ENCODE results near the gene ICAM1.
"Not testable (repeated sequence)": the region's sequence is repeated elsewhere in the genome, so short reads cannot be mapped to it uniquely, and the experiment has no call there.

ICAM1 gene

DNA sequence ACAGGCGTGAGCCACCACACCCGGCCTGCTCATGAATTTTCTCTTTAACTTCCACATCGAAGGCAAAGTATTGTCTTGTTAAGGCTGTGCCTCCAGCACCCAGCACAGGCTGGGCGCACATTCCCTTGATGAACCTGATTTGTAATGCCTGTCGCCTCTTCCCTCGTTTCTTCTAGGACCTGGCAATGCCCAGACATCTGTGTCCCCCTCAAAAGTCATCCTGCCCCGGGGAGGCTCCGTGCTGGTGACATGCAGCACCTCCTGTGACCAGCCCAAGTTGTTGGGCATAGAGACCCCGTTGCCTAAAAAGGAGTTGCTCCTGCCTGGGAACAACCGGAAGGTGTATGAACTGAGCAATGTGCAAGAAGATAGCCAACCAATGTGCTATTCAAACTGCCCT, 3.7 kb downstream of the ICAM1 start:
- peaks cover 6% of the 10 kb centered on the region for H3K36me3 ChIP-seq (ENCODE audit: control insufficient read depth, insufficient read depth, low read length)
- no peaks in the 10 kb centered on the region for H3K27me3 ChIP-seq (replicated peaks; ENCODE audit: control insufficient read depth, insufficient read depth, low read length, poor library complexity, severe bottlenecking)
- H3K4me1 ChIP-seq (ENCODE audit: control insufficient read depth, insufficient read depth, low read length, poor library complexity, severe bottlenecking) = peaks cover 18% of the 10 kb centered on the region
- DNase-seq = no peak
- no peak overlapping the region for H3K4me3 ChIP-seq (ENCODE audit: insufficient read depth, low read depth, low read length, poor library complexity, severe bottlenecking)
- H3K9me3 ChIP-seq (ENCODE audit: control insufficient read depth, low read length) = no peaks in the 10 kb centered on the region
- no peak overlapping the region for H3K27ac ChIP-seq (ENCODE audit: insufficient read depth, low read length, poor library complexity, severe bottlenecking)

DNA sequence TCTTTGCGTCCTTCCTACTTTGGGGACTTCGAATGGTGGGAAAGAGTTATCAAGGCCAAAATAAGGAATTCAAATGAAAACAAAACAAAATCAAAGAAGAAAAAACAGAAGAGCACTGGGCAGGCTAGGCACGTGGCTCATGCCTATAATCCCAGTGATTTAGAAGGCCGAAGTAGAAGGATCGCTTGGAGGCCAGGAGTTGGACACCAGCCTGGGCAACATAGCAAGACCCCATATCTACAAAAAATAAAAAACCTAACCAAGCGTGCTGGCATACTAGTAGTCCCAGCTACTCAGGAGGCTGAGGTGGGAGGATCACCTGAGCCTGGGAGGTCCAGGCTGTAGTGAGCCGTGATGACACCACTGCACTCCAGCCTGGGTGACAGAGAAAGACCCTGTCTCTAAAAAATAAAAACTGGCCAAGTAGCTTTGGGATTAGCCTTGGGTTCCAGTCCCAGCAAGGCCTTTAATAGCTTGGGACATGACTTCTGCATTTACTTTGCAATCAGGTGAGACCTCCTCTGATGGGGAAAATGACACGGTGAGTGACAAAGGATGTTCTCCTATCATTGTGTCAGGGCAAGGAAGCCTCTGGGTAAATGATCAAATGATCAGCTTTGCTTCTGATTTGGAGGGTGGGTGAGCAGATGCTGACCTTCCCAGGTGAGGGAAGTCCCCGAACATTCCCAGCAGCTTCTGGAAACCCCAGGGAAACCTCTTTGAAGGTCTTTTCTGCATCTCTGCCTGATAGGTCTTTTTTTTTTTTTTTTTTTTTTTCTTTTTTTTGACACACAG, 7.1 kb downstream of the ICAM1 start:
- DNase-seq = no peak
- no peaks in the 10 kb centered on the region for H3K9me3 ChIP-seq (ENCODE audit: control insufficient read depth, low read length)
- no peaks in the 10 kb centered on the region for H3K4me1 ChIP-seq (ENCODE audit: control insufficient read depth, insufficient read depth, low read length, poor library complexity, severe bottlenecking)
- H3K27me3 ChIP-seq (replicated peaks; ENCODE audit: control insufficient read depth, insufficient read depth, low read length, poor library complexity, severe bottlenecking) = no peaks in the 10 kb centered on the region
- H3K4me3 ChIP-seq (ENCODE audit: insufficient read depth, low read depth, low read length, poor library complexity, severe bottlenecking) = no peak overlapping the region
- peaks cover 6% of the 10 kb centered on the region for H3K36me3 ChIP-seq (ENCODE audit: control insufficient read depth, insufficient read depth, low read length)
- no peak overlapping the region for H3K27ac ChIP-seq (ENCODE audit: insufficient read depth, low read length, poor library complexity, severe bottlenecking)

DNA sequence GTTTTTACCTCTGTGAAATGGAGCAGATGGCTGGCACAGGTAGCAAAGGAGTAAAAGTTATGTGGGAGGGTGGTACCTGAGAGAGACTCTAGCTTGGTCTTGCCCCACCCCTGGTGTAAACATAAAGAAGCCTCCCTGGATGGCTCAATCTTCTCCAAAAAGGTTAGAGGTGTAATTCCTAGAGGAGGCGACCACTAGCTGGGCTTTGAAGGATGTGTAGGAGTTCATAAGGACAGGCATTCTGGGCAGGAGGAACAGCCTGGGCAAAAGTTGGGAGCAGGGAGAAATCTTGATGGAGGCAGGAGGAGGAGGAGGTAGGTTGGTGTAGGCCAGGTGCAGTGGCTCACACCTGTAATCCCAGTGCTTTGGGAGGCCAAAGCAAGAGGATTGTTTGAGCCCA, 8.0 kb downstream of the ICAM1 start:
- Histone ChIP-seq H3K4me1 (ENCODE audit: control insufficient read depth, insufficient read depth, low read length, poor library complexity, severe bottlenecking) (no peaks in the 10 kb centered on the region), H3K36me3 (ENCODE audit: control insufficient read depth, insufficient read depth, low read length) (peaks cover 15% of the 10 kb centered on the region), H3K27ac (ENCODE audit: insufficient read depth, low read length, poor library complexity, severe bottlenecking) (no peak overlapping the region), H3K9me3 (ENCODE audit: control insufficient read depth, low read length) (no peaks in the 10 kb centered on the region), H3K27me3 (replicated peaks; ENCODE audit: control insufficient read depth, insufficient read depth, low read length, poor library complexity, severe bottlenecking) (no peaks in the 10 kb centered on the region), H3K4me3 (ENCODE audit: insufficient read depth, low read depth, low read length, poor library complexity, severe bottlenecking) (no peak overlapping the region)
- DNase-seq = no peak

DNA sequence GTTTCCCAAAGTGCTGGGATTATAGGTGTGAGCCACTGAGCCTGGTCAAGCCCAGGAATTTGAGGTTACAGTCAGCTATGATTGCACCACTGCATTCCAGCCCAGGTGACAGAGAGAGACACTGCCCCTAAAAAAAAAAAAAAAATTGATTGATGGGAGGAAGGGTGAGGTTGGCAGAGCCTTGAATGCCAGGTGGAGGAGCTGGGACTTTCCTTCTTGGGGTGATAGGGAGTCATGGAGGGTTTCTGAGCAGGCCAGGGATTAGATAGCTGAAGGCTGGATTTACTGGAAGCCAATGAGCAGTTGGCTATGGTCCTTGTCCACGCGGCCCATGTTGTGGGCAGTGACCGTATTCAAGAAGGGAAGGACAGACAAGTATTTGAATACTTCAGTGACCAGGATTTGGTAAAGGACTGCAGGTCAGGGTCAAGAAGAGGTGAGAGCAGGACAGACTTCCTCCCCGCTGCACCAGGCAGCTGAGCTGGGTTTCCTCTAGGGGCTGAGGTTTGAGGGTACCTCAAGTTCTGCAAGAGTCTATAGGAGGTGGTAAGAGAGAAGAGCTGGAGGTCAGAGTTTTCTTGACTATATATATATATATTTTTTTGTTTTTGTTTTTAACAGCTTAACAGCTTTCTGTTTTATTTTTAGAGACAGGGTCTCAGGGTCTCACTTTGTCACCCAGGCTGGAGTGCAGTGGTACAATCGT, 9.0 kb downstream of the ICAM1 start:
- H3K4me3 ChIP-seq (ENCODE audit: insufficient read depth, low read depth, low read length, poor library complexity, severe bottlenecking) = no peak overlapping the region
- H3K27me3 ChIP-seq (replicated peaks; ENCODE audit: control insufficient read depth, insufficient read depth, low read length, poor library complexity, severe bottlenecking) = no peaks in the 10 kb centered on the region
- H3K9me3 ChIP-seq (ENCODE audit: control insufficient read depth, low read length) = no peaks in the 10 kb centered on the region
- no peaks in the 10 kb centered on the region for H3K4me1 ChIP-seq (ENCODE audit: control insufficient read depth, insufficient read depth, low read length, poor library complexity, severe bottlenecking)
- peaks cover 21% of the 10 kb centered on the region for H3K36me3 ChIP-seq (ENCODE audit: control insufficient read depth, insufficient read depth, low read length)
- no peak for DNase-seq
- no peak overlapping the region for H3K27ac ChIP-seq (ENCODE audit: insufficient read depth, low read length, poor library complexity, severe bottlenecking)

DNA sequence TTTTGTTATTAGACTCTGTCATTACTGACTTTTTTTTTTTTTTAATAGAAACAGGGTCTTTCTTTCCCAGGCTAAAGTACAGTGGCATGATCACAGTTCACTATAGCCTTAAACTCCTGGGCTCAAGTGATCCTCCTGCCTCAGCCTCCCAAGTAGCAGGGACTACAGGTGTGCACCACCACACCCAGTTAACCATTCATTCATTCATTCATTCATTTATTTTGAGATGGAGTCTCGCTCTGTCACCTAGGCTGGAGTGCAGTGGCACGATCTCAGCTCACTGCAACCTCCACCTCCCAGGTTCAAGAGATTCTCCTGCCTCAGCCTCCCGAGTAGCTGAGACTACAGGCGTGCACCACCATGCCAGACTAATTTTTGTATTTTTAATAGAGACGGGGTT, 11.1 kb downstream of the ICAM1 start:
- not testable (repeated sequence) for H3K4me1 ChIP-seq (ENCODE audit: control insufficient read depth, insufficient read depth, low read length, poor library complexity, severe bottlenecking); H3K9me3 ChIP-seq (ENCODE audit: control insufficient read depth, low read length); H3K27me3 ChIP-seq (replicated peaks; ENCODE audit: control insufficient read depth, insufficient read depth, low read length, poor library complexity, severe bottlenecking); H3K27ac ChIP-seq (ENCODE audit: insufficient read depth, low read length, poor library complexity, severe bottlenecking); H3K4me3 ChIP-seq (ENCODE audit: insufficient read depth, low read depth, low read length, poor library complexity, severe bottlenecking); DNase-seq
- H3K36me3 ChIP-seq (ENCODE audit: control insufficient read depth, insufficient read depth, low read length) = peaks cover 29% of the 10 kb centered on the region

DNA sequence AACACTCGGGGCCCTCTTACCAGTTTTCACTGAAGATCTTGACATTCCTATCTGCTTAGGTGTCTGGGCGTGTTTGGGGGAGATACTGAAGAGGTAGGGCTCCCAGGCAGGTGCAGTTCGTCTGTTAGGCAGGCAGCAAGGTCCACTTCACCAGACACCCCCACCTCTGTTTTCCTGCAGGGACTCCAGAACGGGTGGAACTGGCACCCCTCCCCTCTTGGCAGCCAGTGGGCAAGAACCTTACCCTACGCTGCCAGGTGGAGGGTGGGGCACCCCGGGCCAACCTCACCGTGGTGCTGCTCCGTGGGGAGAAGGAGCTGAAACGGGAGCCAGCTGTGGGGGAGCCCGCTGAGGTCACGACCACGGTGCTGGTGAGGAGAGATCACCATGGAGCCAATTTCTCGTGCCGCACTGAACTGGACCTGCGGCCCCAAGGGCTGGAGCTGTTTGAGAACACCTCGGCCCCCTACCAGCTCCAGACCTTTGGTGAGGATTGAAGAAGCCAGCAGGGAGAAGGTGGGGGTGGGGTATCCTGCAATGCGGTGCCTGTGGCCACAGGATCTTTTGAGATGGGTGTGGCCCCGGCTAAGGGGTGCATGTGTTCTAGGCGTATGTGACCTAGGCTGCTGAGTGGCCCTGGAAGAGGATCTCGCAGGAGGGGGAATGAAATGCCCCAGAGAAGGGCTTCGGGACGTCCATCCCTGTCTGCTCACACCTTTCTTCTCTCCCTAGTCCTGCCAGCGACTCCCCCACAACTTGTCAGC, 12.6 kb downstream of the ICAM1 start:
- Histone ChIP-seq H3K4me3 (ENCODE audit: insufficient read depth, low read depth, low read length, poor library complexity, severe bottlenecking) (no peak overlapping the region), H3K27me3 (replicated peaks; ENCODE audit: control insufficient read depth, insufficient read depth, low read length, poor library complexity, severe bottlenecking) (peaks cover 8% of the 10 kb centered on the region), H3K4me1 (ENCODE audit: control insufficient read depth, insufficient read depth, low read length, poor library complexity, severe bottlenecking) (peaks cover 21% of the 10 kb centered on the region), H3K27ac (ENCODE audit: insufficient read depth, low read length, poor library complexity, severe bottlenecking) (no peak overlapping the region), H3K36me3 (ENCODE audit: control insufficient read depth, insufficient read depth, low read length) (peaks cover 29% of the 10 kb centered on the region), H3K9me3 (ENCODE audit: control insufficient read depth, low read length) (no peaks in the 10 kb centered on the region)
- DNase-seq = no peak

DNA sequence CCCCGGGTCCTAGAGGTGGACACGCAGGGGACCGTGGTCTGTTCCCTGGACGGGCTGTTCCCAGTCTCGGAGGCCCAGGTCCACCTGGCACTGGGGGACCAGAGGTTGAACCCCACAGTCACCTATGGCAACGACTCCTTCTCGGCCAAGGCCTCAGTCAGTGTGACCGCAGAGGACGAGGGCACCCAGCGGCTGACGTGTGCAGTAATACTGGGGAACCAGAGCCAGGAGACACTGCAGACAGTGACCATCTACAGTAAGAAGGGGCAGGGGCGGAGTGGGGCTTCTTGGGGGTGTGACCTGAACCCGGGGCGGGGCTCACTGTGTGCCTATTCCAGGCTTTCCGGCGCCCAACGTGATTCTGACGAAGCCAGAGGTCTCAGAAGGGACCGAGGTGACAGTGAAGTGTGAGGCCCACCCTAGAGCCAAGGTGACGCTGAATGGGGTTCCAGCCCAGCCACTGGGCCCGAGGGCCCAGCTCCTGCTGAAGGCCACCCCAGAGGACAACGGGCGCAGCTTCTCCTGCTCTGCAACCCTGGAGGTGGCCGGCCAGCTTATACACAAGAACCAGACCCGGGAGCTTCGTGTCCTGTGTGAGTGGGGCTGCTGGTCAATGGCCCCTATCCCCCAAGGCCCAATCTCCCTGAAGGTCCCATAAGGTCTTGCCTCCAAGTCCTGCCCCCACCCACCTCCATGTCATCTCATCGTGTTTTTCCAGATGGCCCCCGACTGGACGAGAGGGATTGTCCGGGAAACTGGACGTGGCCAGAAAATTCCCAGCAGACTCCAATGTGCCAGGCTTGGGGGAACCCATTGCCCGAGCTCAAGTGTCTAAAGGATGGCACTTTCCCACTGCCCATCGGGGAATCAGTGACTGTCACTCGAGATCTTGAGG, 13.4 kb downstream of the ICAM1 start:
- H3K4me3 ChIP-seq (ENCODE audit: insufficient read depth, low read depth, low read length, poor library complexity, severe bottlenecking) = no peak overlapping the region
- H3K27ac ChIP-seq (ENCODE audit: insufficient read depth, low read length, poor library complexity, severe bottlenecking) = no peak overlapping the region
- no peak for DNase-seq
- H3K36me3 ChIP-seq (ENCODE audit: control insufficient read depth, insufficient read depth, low read length) = peaks cover 29% of the 10 kb centered on the region
- H3K27me3 ChIP-seq (replicated peaks; ENCODE audit: control insufficient read depth, insufficient read depth, low read length, poor library complexity, severe bottlenecking) = peaks cover 14% of the 10 kb centered on the region
- peaks cover 29% of the 10 kb centered on the region for H3K4me1 ChIP-seq (ENCODE audit: control insufficient read depth, insufficient read depth, low read length, poor library complexity, severe bottlenecking)
- no peaks in the 10 kb centered on the region for H3K9me3 ChIP-seq (ENCODE audit: control insufficient read depth, low read length)

DNA sequence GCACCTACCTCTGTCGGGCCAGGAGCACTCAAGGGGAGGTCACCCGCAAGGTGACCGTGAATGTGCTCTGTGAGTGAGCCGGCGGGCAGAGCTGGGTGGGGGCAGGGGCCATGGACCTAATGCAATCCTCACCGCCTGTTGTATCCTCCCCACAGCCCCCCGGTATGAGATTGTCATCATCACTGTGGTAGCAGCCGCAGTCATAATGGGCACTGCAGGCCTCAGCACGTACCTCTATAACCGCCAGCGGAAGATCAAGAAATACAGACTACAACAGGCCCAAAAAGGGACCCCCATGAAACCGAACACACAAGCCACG, 14.0 kb downstream of the ICAM1 start:
- Histone ChIP-seq H3K27ac (ENCODE audit: insufficient read depth, low read length, poor library complexity, severe bottlenecking) (no peak overlapping the region), H3K27me3 (replicated peaks; ENCODE audit: control insufficient read depth, insufficient read depth, low read length, poor library complexity, severe bottlenecking) (peaks cover 21% of the 10 kb centered on the region), H3K36me3 (ENCODE audit: control insufficient read depth, insufficient read depth, low read length) (peaks cover 29% of the 10 kb centered on the region), H3K9me3 (ENCODE audit: control insufficient read depth, low read length) (no peaks in the 10 kb centered on the region), H3K4me1 (ENCODE audit: control insufficient read depth, insufficient read depth, low read length, poor library complexity, severe bottlenecking) (peaks cover 36% of the 10 kb centered on the region), H3K4me3 (ENCODE audit: insufficient read depth, low read depth, low read length, poor library complexity, severe bottlenecking) (no peak overlapping the region)
- no peak for DNase-seq

DNA sequence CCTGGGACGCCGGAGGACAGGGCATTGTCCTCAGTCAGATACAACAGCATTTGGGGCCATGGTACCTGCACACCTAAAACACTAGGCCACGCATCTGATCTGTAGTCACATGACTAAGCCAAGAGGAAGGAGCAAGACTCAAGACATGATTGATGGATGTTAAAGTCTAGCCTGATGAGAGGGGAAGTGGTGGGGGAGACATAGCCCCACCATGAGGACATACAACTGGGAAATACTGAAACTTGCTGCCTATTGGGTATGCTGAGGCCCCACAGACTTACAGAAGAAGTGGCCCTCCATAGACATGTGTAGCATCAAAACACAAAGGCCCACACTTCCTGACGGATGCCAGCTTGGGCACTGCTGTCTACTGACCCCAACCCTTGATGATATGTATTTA, 14.5 kb downstream of the ICAM1 start:
- Histone ChIP-seq H3K9me3 (ENCODE audit: control insufficient read depth, low read length) (no peaks in the 10 kb centered on the region), H3K4me3 (ENCODE audit: insufficient read depth, low read depth, low read length, poor library complexity, severe bottlenecking) (no peak overlapping the region), H3K36me3 (ENCODE audit: control insufficient read depth, insufficient read depth, low read length) (peaks cover 29% of the 10 kb centered on the region), H3K4me1 (ENCODE audit: control insufficient read depth, insufficient read depth, low read length, poor library complexity, severe bottlenecking) (peaks cover 40% of the 10 kb centered on the region), H3K27me3 (replicated peaks; ENCODE audit: control insufficient read depth, insufficient read depth, low read length, poor library complexity, severe bottlenecking) (peaks cover 25% of the 10 kb centered on the region), H3K27ac (ENCODE audit: insufficient read depth, low read length, poor library complexity, severe bottlenecking) (no peak overlapping the region)
- no peak for DNase-seq

Measured in effector memory CD4-positive, alpha-beta T cell (primary cell).